Lung (tissue), 12 donors: ENCODE results near the gene ZSCAN23. TPM values are rescaled to one million over a fixed set of nuclear protein-coding genes. Genes with fewer than 3 reads are reported as not detected.
A peak's percentile ranks its signal among the peaks of the same experiment; 100 is the strongest.

Source experiments
- ATAC-seq: fragments of 200-7000 bp; cut with Tn5 transposase; one replicate; pipeline ENCODE4 v1.9.1; 2020; ENCODE audit warnings: moderate number of reproducible peaks; ENCODE audit not compliant: insufficient read depth, low FRiP score
- DNase-seq, 3 donors: peaks; one replicate each; pipeline ENCODE4 v3.0.0-alpha.2; 2013 to 2017
- H3K27ac ChIP-seq, 2 donors: one replicate each; pipeline ENCODE4 v1.5.1; 2013; ENCODE audit warnings: mild to moderate bottlenecking in 2 of 2, moderate library complexity in 2 of 2, control low read depth in 1 of 2, inconsistent platforms in 1 of 2, low read depth in 1 of 2, low read length in 1 of 2
- H3K27me3 ChIP-seq, 3 donors: one replicate each; pipeline ENCODE4 v1.5.1; 2013; ENCODE audit warnings: low read length in 2 of 3; ENCODE audit not compliant: control insufficient read depth in 3 of 3, insufficient read depth in 3 of 3
- H3K36me3 ChIP-seq, 4 donors: one replicate each; pipeline ENCODE4 v1.5.1; 2013; ENCODE audit warnings: low read length in 4 of 4, mild to moderate bottlenecking in 1 of 4, moderate library complexity in 1 of 4; ENCODE audit not compliant: control insufficient read depth in 4 of 4, insufficient read depth in 4 of 4
- H3K4me1 ChIP-seq, 5 donors: one replicate each; pipeline ENCODE4 v1.5.1; 2013; ENCODE audit warnings: low read length in 5 of 5, mild to moderate bottlenecking in 2 of 5, moderate library complexity in 1 of 5; ENCODE audit not compliant: control insufficient read depth in 5 of 5, insufficient read depth in 5 of 5
- H3K4me3 ChIP-seq: one replicate; pipeline ENCODE4 v1.5.1; 2013; ENCODE audit warnings: mild to moderate bottlenecking, control low read depth, moderate library complexity
- H3K9ac ChIP-seq, 2 donors: one replicate each; pipeline ENCODE4 v1.5.1; 2013; ENCODE audit warnings: low read length in 2 of 2, control low read depth in 1 of 2; ENCODE audit not compliant: insufficient read depth in 1 of 2
- H3K9me3 ChIP-seq, 4 donors: one replicate each; pipeline ENCODE4 v1.5.1; 2013; ENCODE audit warnings: low read length in 3 of 4, mild to moderate bottlenecking in 1 of 4, moderate library complexity in 1 of 4; ENCODE audit not compliant: control insufficient read depth in 4 of 4, insufficient read depth in 3 of 4
- WGBS, 2 donors: extraction: QIAGEN DNeasy Blood & Tissue Kit; methylation state at CpG; one replicate each; pipeline ENCODE4 v1.1.7; 2013; 5-methylcytosine and 5-hydroxymethylcytosine counted together
- polyA plus RNA-seq, 2 donors: library from polyadenylated mRNA; stranded (reverse); fragments of 200-250 nt; gene quantifications; one replicate each; pipeline ENCODE4 v1.2.1, GENCODE V29; 2013
- total RNA-seq, 2 donors: library from RNA; depleted of rRNA in 1 of 2; stranded (reverse); fragments of >200 nt in 1 of 2; gene quantifications; one replicate each; pipeline ENCODE4 v1.2.1, GENCODE V29; 2014 to 2021
- TF ChIP-seq, protein P1 (sequence below): IDR thresholded peaks from 2 replicates; pipeline ENCODE4 v1.5.1; 2012; ENCODE audit warnings: mild to moderate bottlenecking; ENCODE audit errors: control extremely low read depth, extremely low read depth
- donor health status: control.
- donor health status: control.
- donor health status: Bipolar disorder and iron deficiency.
- donor health status: healthy.
- donor health status: DM: yes; HTN: yes; CAD: no.

Gene ZSCAN23
- total and polyA plus RNA-seq, 4 donors = 0.18 to 17.2 (median 1.8) TPM

DNA sequence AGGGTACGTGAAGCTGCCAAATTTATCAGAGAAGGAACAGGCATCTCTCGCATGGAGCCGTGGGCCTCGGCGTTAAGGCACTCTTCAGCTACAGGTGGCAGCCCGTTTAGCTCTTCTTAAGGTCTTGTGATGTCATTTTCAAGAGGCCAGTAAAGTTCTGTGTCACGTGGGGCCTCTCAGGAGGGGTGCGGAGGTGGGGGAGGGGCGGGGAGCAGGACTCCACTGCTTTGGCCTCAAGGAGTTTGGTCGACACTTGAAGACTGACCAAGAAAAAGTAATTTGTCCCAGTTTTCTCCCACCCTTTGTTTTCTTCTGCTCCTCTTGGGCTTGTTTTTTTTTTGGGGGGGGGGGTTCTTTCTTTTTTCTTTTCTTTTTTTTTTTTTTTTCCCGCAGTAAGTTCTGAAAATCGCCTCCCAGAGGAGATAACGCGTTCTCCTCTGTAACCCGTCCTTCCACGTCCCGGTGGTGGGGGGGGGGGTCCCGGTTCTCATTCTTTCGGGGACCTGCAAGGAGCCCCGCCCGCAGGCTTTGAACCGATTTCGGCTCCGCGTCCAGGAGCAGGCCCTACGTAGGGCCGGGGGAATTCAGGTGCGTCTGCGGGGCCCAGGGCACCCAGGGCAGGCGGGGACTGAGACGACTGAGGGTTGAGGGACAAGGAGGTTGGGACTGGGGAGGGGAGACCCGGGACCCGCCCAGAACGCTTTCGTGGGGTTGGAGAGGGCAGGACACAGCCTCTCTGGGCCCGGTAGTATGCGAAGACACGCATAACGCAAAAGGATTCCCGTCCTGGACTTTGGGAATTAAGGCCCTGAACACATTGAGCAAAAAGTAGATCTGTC, 46.3 kb upstream of the ZSCAN23 start:
- 2% methylated on average over 40 of the region's 40 CpGs for WGBS, 2 donors
- H3K27ac ChIP-seq = peak overlapping the region in 1 of 2 donors; percentile 27
- peaks cover 0 to 1% (median 0%) of the 10 kb centered on the region in 4 donors for H3K9me3 ChIP-seq
- peaks cover 0 to 3% (median 0%) of the 10 kb centered on the region in 3 donors for H3K27me3 ChIP-seq
- peak; percentile 91 for ATAC-seq
- peak overlapping the region; percentile 77 to 82 for H3K9ac ChIP-seq
- no peak overlapping the region for H3K4me3 ChIP-seq
- no peaks in the 10 kb centered on the region for H3K36me3 ChIP-seq
- DNase-seq = peak; percentile 80 to 87 (median 86)
- TF ChIP-seq, protein P1, sequence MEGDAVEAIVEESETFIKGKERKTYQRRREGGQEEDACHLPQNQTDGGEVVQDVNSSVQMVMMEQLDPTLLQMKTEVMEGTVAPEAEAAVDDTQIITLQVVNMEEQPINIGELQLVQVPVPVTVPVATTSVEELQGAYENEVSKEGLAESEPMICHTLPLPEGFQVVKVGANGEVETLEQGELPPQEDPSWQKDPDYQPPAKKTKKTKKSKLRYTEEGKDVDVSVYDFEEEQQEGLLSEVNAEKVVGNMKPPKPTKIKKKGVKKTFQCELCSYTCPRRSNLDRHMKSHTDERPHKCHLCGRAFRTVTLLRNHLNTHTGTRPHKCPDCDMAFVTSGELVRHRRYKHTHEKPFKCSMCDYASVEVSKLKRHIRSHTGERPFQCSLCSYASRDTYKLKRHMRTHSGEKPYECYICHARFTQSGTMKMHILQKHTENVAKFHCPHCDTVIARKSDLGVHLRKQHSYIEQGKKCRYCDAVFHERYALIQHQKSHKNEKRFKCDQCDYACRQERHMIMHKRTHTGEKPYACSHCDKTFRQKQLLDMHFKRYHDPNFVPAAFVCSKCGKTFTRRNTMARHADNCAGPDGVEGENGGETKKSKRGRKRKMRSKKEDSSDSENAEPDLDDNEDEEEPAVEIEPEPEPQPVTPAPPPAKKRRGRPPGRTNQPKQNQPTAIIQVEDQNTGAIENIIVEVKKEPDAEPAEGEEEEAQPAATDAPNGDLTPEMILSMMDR = no peak
- H3K4me1 ChIP-seq = peaks cover 0 to 4% (median 3%) of the 10 kb centered on the region in 5 donors

DNA sequence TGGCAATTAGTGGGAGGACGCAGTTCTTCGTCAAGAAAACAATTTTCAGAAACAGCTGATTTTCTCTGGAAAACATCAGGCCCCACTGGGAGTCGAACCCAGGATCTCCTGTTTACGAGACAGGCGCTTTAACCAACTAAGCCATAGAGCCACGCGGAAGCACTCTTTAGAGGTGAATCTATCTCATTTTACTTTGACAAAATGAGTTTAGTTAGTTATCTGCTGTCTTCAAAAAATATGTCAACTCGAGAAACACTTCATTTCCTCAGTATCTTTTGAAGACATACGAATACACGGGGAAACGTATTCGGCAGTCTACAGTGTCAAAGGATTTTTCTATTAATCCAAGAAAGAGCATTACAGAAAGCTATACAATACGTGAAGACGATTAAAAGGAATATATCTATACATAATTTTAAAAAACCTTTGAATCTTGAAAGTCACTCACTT, 45.6 kb upstream of the ZSCAN23 start:
- WGBS, 2 donors = 8 to 18% methylated on average over 14 of the region's 14 CpGs
- Histone ChIP-seq H3K9me3 (peaks cover 0 to 1% (median 0%) of the 10 kb centered on the region in 4 donors), H3K36me3 (no peaks in the 10 kb centered on the region), H3K27ac (no peak overlapping the region), H3K4me3 (no peak overlapping the region), H3K4me1 (peaks cover 0 to 4% (median 3%) of the 10 kb centered on the region in 5 donors), H3K27me3 (peaks cover 0 to 3% (median 0%) of the 10 kb centered on the region in 3 donors), H3K9ac (peak overlapping the region in 1 of 2 donors; percentile 77)
- no peak for ATAC-seq
- TF ChIP-seq, protein P1 = no peak
- peak; percentile 59 to 89 (median 80) for DNase-seq

DNA sequence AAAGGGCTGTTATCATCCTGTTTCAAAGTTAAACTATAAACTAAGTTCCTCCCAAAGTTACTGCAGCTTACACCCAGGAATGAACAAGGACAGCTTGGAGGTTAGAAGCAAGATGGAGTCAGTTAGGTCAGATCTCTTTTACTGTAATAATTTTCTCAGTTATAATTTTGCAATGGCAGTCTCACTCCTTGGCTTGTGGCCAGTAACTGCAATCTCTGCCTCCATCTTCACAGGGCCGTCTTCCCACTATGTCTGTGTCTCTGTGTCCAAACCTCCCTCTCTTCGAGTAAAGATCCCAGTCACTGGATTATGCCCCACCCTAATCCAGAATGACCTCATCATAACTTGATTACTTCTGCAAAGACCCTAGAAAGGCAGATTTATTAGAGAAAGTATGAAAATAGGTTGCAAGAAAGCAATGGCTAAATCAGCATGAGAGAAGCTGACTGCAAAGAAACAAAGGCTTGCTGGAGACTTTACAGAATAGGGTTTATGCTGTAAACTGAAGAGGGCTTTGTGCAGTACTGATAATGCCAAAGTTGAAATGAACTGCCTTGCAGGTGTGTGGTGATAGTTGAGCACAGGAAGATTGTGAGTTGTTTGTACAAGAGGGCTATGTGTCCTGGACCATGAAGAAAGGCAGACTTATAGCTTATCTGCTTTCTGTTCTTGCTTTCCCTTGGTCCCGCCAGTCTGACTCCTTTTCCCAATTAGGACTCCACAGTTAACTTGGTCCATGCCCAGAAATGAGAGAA, 43.9 kb upstream of the ZSCAN23 start:
- TF ChIP-seq, protein P1 = no peak
- no peak for ATAC-seq
- H3K27ac ChIP-seq = no peak overlapping the region
- peaks cover 0 to 4% (median 3%) of the 10 kb centered on the region in 5 donors for H3K4me1 ChIP-seq
- peaks cover 0 to 3% (median 0%) of the 10 kb centered on the region in 3 donors for H3K27me3 ChIP-seq
- no peak overlapping the region for H3K4me3 ChIP-seq
- 66 to 72% methylated on average over 3 of the region's 3 CpGs for WGBS, 2 donors
- no peak overlapping the region for H3K9ac ChIP-seq
- DNase-seq = no peak
- no peaks in the 10 kb centered on the region for H3K36me3 ChIP-seq
- peaks cover 0 to 1% (median 0%) of the 10 kb centered on the region in 4 donors for H3K9me3 ChIP-seq
